Measurements from ENCODE around the gene ZNF184. TPM values are rescaled to one million over a fixed set of nuclear protein-coding genes. Genes with fewer than 3 reads are reported as not detected.

The ZNF184 gene
- total and polyA plus RNA-seq, 2 donors (not counting 1 experiment from before 2014, with no cell fraction given): 5.2 to 9.4 TPM

DNA sequence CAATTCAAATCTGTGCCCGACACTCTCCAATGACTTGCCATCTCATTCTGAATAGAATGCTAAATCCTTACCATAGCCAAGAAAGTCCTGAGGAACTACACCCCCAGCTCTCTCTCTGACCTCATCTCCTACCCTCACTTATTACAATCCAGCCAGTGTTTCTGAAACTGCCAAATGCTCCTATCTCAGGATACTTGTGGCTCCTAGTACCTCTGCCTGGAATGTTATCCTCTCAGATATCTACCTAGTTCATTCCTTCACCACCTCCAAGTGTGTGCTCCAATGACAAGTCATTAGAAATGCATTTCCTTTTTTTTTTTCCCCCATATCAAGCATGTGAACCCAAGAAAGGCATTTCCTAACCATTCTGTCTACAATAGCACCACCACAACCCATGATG lies 24.4 kb downstream of the ZNF184 start:
- Histone ChIP-seq H3K4me2 (ENCODE audit: extremely low read depth, insufficient read depth, low read length) (no peak overlapping the region), H3K27ac (ENCODE audit: insufficient read depth, low read length) (no peak overlapping the region), H4K20me1 (ENCODE audit: control insufficient read depth, extremely low read depth, insufficient read depth, low read length) (no peaks in the 10 kb centered on the region), H3K79me2 (ENCODE audit: control insufficient read depth, insufficient read depth, low read length) (no peaks in the 10 kb centered on the region), H3K27me3 (ENCODE audit: control insufficient read depth, insufficient read depth, low read length) (no peaks in the 10 kb centered on the region), H3K4me1 (ENCODE audit: control insufficient read depth, extremely low read depth, insufficient read depth, low read length) (no peaks in the 10 kb centered on the region), H3K9ac (ENCODE audit: insufficient read depth, low read length) (no peak overlapping the region), H3K4me3 (replicated peaks in 1 of 4; ENCODE audit: control extremely low read depth in 1 of 4, insufficient read depth in 1 of 4, low read depth in 3 of 4, low read length in 4 of 4) (no peak overlapping the region), H3K36me3 (ENCODE audit: control insufficient read depth, insufficient read depth, low read length) (peaks cover 2% of the 10 kb centered on the region), H2AFZ (ENCODE audit: low read length) (no peak overlapping the region), H3K9me3 (ENCODE audit: control insufficient read depth, insufficient read depth, low read depth, low read length) (peaks cover 6% of the 10 kb centered on the region)
- DNase-seq (ENCODE audit: low read depth in 2 of 2): no peak
- no peak for TF ChIP-seq EZH2 (IDR thresholded peaks at IDR 0.05; ENCODE audit: low read length, missing control alignments)
- TF ChIP-seq, protein P1, sequence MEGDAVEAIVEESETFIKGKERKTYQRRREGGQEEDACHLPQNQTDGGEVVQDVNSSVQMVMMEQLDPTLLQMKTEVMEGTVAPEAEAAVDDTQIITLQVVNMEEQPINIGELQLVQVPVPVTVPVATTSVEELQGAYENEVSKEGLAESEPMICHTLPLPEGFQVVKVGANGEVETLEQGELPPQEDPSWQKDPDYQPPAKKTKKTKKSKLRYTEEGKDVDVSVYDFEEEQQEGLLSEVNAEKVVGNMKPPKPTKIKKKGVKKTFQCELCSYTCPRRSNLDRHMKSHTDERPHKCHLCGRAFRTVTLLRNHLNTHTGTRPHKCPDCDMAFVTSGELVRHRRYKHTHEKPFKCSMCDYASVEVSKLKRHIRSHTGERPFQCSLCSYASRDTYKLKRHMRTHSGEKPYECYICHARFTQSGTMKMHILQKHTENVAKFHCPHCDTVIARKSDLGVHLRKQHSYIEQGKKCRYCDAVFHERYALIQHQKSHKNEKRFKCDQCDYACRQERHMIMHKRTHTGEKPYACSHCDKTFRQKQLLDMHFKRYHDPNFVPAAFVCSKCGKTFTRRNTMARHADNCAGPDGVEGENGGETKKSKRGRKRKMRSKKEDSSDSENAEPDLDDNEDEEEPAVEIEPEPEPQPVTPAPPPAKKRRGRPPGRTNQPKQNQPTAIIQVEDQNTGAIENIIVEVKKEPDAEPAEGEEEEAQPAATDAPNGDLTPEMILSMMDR (conservative IDR thresholded peaks at IDR 0.05 in 1 of 2, IDR thresholded peaks at IDR 0.05 in 1 of 2; ENCODE audit: low read depth in 1 of 2, low read length in 2 of 2): no peak

DNA sequence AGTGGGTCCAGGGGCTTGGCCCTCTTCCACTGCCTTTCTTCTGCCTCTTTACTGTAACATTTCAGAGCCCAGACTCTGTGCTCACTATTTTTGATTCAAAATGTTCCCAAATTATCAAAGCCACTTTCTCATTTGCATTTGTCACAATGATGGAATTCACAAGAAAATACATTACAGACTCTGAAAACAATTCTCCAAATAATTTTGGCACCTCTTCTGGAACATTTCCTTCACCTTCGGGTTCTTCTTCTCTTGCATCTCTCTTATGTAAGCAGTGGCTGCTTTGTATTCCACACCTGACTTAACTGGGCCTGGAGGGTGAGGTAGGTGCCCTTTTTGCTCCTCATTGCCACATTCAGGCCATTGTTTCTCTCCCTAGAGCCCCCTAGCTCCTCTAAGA lies 30.0 kb downstream of the ZNF184 start:
- H3K79me2 ChIP-seq (ENCODE audit: control insufficient read depth, insufficient read depth, low read length): no peaks in the 10 kb centered on the region
- no peak overlapping the region for H3K4me2 ChIP-seq (ENCODE audit: extremely low read depth, insufficient read depth, low read length)
- no peak overlapping the region for H3K27ac ChIP-seq (ENCODE audit: insufficient read depth, low read length)
- H3K4me3 ChIP-seq (replicated peaks in 1 of 4; ENCODE audit: control extremely low read depth in 1 of 4, insufficient read depth in 1 of 4, low read depth in 3 of 4, low read length in 4 of 4): no peak overlapping the region
- TF ChIP-seq EZH2 (IDR thresholded peaks at IDR 0.05; ENCODE audit: low read length, missing control alignments): no peak
- TF ChIP-seq, protein P1 (conservative IDR thresholded peaks at IDR 0.05 in 1 of 2, IDR thresholded peaks at IDR 0.05 in 1 of 2; ENCODE audit: low read depth in 1 of 2, low read length in 2 of 2): no peak
- H3K27me3 ChIP-seq (ENCODE audit: control insufficient read depth, insufficient read depth, low read length): no peaks in the 10 kb centered on the region
- no peak overlapping the region for H2AFZ ChIP-seq (ENCODE audit: low read length)
- H3K4me1 ChIP-seq (ENCODE audit: control insufficient read depth, extremely low read depth, insufficient read depth, low read length): no peaks in the 10 kb centered on the region
- no peaks in the 10 kb centered on the region for H3K9me3 ChIP-seq (ENCODE audit: control insufficient read depth, insufficient read depth, low read depth, low read length)
- no peaks in the 10 kb centered on the region for H4K20me1 ChIP-seq (ENCODE audit: control insufficient read depth, extremely low read depth, insufficient read depth, low read length)
- DNase-seq (ENCODE audit: low read depth in 2 of 2): no peak
- no peak overlapping the region for H3K9ac ChIP-seq (ENCODE audit: insufficient read depth, low read length)
- no peaks in the 10 kb centered on the region for H3K36me3 ChIP-seq (ENCODE audit: control insufficient read depth, insufficient read depth, low read length)

DNA sequence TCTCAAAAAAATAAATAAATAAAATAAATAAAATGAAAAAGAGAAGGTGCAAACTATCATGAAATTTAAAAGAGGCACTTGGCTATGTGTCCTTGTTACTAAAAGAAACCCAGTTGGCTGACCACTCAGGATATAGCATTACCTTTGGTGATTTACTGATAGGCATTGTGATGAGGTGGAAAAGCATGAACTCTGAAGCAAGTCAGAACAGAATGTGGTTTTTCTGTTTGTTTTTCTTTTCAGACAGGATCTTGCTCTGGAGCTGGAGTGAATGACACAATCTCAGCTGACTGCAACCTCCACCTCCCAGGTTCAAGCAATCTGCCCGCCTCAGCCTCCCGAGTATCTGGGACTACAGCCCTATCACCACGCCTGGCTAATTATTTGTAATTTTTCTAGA lies 31.9 kb downstream of the ZNF184 start:
- no peaks in the 10 kb centered on the region for H4K20me1 ChIP-seq (ENCODE audit: control insufficient read depth, extremely low read depth, insufficient read depth, low read length)
- H3K4me1 ChIP-seq (ENCODE audit: control insufficient read depth, extremely low read depth, insufficient read depth, low read length): no peaks in the 10 kb centered on the region
- no peak overlapping the region for H2AFZ ChIP-seq (ENCODE audit: low read length)
- H3K4me2 ChIP-seq (ENCODE audit: extremely low read depth, insufficient read depth, low read length): no peak overlapping the region
- no peaks in the 10 kb centered on the region for H3K9me3 ChIP-seq (ENCODE audit: control insufficient read depth, insufficient read depth, low read depth, low read length)
- H3K79me2 ChIP-seq (ENCODE audit: control insufficient read depth, insufficient read depth, low read length): no peaks in the 10 kb centered on the region
- no peak overlapping the region for H3K9ac ChIP-seq (ENCODE audit: insufficient read depth, low read length)
- no peaks in the 10 kb centered on the region for H3K27me3 ChIP-seq (ENCODE audit: control insufficient read depth, insufficient read depth, low read length)
- H3K36me3 ChIP-seq (ENCODE audit: control insufficient read depth, insufficient read depth, low read length): no peaks in the 10 kb centered on the region
- TF ChIP-seq, protein P1 (conservative IDR thresholded peaks at IDR 0.05 in 1 of 2, IDR thresholded peaks at IDR 0.05 in 1 of 2; ENCODE audit: low read depth in 1 of 2, low read length in 2 of 2): no peak
- no peak for TF ChIP-seq EZH2 (IDR thresholded peaks at IDR 0.05; ENCODE audit: low read length, missing control alignments)
- H3K27ac ChIP-seq (ENCODE audit: insufficient read depth, low read length): no peak overlapping the region
- no peak overlapping the region for H3K4me3 ChIP-seq (replicated peaks in 1 of 4; ENCODE audit: control extremely low read depth in 1 of 4, insufficient read depth in 1 of 4, low read depth in 3 of 4, low read length in 4 of 4)
- DNase-seq (ENCODE audit: low read depth in 2 of 2): peak in 1 of 2 donors; percentile 3
